Measurements from ENCODE around the gene SLCO2A1. TPM values are rescaled to one million over a fixed set of nuclear protein-coding genes. Genes with fewer than 3 reads are reported as not detected.

The SLCO2A1 gene
- total and polyA plus RNA-seq, 2 experiments from 2014 or later, result 0.31 to 1.0 TPM

- no peak for TF ChIP-seq ZNF462 (CRISPR knock-in tag; IDR thresholded peaks at IDR 0.05)
- TF ChIP-seq EZH2 (IDR thresholded peaks at IDR 0.05; ENCODE audit: low read depth, unreplicated experiment), result no peak
- TF ChIP-seq ZNF114 (CRISPR knock-in tag; IDR thresholded peaks at IDR 0.05), result no peak
- no peak for TF ChIP-seq EZH2phosphoT487 (IDR thresholded peaks at IDR 0.05; ENCODE audit: unreplicated experiment)
- no peak for TF ChIP-seq NANOG (IDR thresholded peaks at IDR 0.05; ENCODE audit: borderline replicate concordance)
- TF ChIP-seq JUNB (IDR thresholded peaks at IDR 0.05; ENCODE audit: unreplicated experiment), result no peak
- TF ChIP-seq STAT1 (IDR thresholded peaks at IDR 0.05; ENCODE audit: unreplicated experiment), result no peak
- TF ChIP-seq CREB1 (CRISPR knock-in tag; IDR thresholded peaks at IDR 0.05; ENCODE audit: low read depth), result no peak
- TF ChIP-seq CTCF (conservative IDR thresholded peaks at IDR 0.05; ENCODE audit: low read depth in 2 of 2), result no peak
Measured at GRCh38 chr3:133945381-133946095, 84.2 kb downstream of the SLCO2A1 start (continued).

Data from GM23338 (cell line).